Activated B cell treated with CpG ODN at 0.5 μM for 24 hours (primary cell): Measurements from ENCODE around the gene SNTA1. TPM values are rescaled to one million over a fixed set of nuclear protein-coding genes. Genes with fewer than 3 reads are reported as not detected.

Source experiments
- ATAC-seq: fragments of 200-7000 bp; cut with Tn5 transposase; one replicate; pipeline ENCODE4 v1.10.0; 2021; ENCODE audit warnings: low read depth, mild to moderate bottlenecking, moderate library complexity
- CTCF ChIA-PET: fragments of 350-600 bp; sonication (Branson Sonifier 250); formaldehyde crosslinking; loops from one replicate; lab custom pipeline; 2021; ENCODE audit warnings: antibody characterized with exemption; lab: Charles Lee
- POLR2A ChIA-PET: fragments of 350-600 bp; sonication (Branson Sonifier 250); formaldehyde crosslinking; loops from one replicate; lab custom pipeline; 2021; ENCODE audit warnings: antibody characterized with exemption; lab: Charles Lee
- DNase-seq: peaks from one replicate; pipeline ENCODE4 v3.0.0; 2022
- H3K27ac Mint-ChIP-seq: one replicate; pipeline ENCODE4 v1.8.0; 2020; ENCODE audit warnings: mixed read lengths
- H3K27me3 Mint-ChIP-seq: one replicate; pipeline ENCODE4 v1.8.0; 2021; ENCODE audit warnings: mixed read lengths
- H3K36me3 Mint-ChIP-seq: one replicate; pipeline ENCODE4 v1.8.0; 2021; ENCODE audit warnings: low read depth, mixed read lengths
- H3K4me1 Mint-ChIP-seq: one replicate; pipeline ENCODE4 v1.8.0; 2021; ENCODE audit warnings: mixed read lengths
- H3K4me3 Mint-ChIP-seq: one replicate; pipeline ENCODE4 v1.8.0; 2020; ENCODE audit warnings: mild to moderate bottlenecking, mixed read lengths
- H3K9me3 Mint-ChIP-seq: one replicate; pipeline ENCODE4 v1.8.0; 2020; ENCODE audit warnings: mixed read lengths
- intact Hi-C: fragments of 100-400 bp; cut with micrococcal nuclease; formaldehyde crosslinking; loops from one replicate; pipeline ENCODE4 v1.15.1; 2024
- total RNA-seq: library from RNA; stranded (reverse); gene quantifications from 2 replicates; pipeline ENCODE4 v1.2.3, GENCODE V29; 2022
- TF ChIP-seq, protein P1 (sequence below): fragments of 200-600 bp; IDR thresholded peaks from one replicate; pipeline ENCODE4 v1.8.0; 2022; ENCODE audit warnings: antibody characterized with exemption, mild to moderate bottlenecking

The SNTA1 gene
- total RNA-seq, 1 donor from 2014 or later = 2.0 TPM

DNA sequence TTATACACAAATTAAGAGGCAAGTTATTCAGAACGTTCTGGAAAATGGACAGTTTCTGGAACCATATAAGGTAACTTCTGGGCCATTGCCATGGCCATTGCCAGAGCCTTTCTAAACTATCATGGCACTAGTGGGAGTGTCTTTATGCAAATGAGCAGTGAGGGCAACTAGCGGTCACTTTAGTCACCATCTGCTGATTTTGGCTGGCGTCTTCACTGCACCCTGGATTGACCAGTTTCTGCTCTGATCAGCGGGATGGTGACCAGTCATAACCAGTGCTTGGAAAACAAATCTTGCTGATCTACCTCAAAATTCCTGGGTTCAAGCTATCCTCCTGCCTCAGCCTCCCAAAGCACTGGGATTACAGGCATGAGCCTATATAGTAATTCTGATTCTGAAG, 7.3 kb upstream of the SNTA1 start:
- Mint-ChIP-seq H3K9me3 (no peaks in the 10 kb centered on the region), H3K27ac (no peak overlapping the region), H3K4me1 (peaks cover 3% of the 10 kb centered on the region), H3K4me3 (no peak overlapping the region), H3K36me3 (no peaks in the 10 kb centered on the region), H3K27me3 (no peaks in the 10 kb centered on the region)
- TF ChIP-seq, protein P1, sequence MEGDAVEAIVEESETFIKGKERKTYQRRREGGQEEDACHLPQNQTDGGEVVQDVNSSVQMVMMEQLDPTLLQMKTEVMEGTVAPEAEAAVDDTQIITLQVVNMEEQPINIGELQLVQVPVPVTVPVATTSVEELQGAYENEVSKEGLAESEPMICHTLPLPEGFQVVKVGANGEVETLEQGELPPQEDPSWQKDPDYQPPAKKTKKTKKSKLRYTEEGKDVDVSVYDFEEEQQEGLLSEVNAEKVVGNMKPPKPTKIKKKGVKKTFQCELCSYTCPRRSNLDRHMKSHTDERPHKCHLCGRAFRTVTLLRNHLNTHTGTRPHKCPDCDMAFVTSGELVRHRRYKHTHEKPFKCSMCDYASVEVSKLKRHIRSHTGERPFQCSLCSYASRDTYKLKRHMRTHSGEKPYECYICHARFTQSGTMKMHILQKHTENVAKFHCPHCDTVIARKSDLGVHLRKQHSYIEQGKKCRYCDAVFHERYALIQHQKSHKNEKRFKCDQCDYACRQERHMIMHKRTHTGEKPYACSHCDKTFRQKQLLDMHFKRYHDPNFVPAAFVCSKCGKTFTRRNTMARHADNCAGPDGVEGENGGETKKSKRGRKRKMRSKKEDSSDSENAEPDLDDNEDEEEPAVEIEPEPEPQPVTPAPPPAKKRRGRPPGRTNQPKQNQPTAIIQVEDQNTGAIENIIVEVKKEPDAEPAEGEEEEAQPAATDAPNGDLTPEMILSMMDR = no peak
- ChIA-PET POLR2A (no interaction called here), CTCF (no interaction called here)
- ATAC-seq = no peak
- intact Hi-C loops = no loop called here
- no peak for DNase-seq

DNA sequence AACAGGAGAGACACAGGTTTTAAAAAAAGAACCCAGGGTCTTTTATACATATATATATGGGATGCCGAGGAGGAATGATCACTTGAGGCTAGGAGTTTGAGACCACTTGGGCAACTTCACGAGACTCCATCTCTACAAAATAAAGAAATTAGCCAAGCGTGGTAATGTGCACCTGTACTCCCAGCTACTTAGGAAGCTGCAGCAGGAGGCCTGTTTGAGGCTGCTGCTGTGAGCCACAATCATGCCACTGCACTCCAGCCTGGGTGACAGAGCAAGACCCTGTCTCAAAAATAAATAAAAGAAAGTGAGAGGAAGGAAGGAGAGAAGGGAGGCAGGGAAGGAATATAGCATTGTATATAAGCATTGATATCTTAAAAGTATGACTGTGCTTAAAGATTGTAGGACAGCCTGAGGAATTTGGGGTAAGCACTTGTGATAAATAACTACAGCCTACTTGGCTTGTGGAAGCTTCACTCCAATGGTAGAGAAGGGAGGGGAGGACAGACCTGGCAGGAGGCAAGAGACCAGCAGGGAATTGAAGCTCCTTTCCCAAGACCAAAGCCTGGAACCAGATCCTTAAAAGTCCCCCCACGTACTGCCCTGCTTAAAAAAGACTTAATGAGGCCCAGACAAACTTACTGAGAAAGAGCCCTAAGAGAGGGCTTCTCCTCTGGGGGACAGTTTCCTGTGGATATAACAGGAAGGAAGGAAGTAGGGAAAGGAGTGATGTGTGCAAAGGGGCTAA, 2.5 kb upstream of the SNTA1 start:
- ChIA-PET CTCF (no interaction called here), POLR2A (no interaction called here)
- no peak overlapping the region for H3K27ac Mint-ChIP-seq
- H3K4me1 Mint-ChIP-seq = peaks cover 29% of the 10 kb centered on the region
- TF ChIP-seq, protein P1 = no peak
- H3K27me3 Mint-ChIP-seq = no peaks in the 10 kb centered on the region
- no peak overlapping the region for H3K4me3 Mint-ChIP-seq
- H3K9me3 Mint-ChIP-seq = no peaks in the 10 kb centered on the region
- ATAC-seq (no peak), DNase-seq (no peak)
- H3K36me3 Mint-ChIP-seq = peaks cover 3% of the 10 kb centered on the region
- intact Hi-C loops = loop anchor here (1.0 to 10.0 kb wide), 3 partner anchors 52 to 365 kb away; partner anchors contain the start of gene CHMP4B

DNA sequence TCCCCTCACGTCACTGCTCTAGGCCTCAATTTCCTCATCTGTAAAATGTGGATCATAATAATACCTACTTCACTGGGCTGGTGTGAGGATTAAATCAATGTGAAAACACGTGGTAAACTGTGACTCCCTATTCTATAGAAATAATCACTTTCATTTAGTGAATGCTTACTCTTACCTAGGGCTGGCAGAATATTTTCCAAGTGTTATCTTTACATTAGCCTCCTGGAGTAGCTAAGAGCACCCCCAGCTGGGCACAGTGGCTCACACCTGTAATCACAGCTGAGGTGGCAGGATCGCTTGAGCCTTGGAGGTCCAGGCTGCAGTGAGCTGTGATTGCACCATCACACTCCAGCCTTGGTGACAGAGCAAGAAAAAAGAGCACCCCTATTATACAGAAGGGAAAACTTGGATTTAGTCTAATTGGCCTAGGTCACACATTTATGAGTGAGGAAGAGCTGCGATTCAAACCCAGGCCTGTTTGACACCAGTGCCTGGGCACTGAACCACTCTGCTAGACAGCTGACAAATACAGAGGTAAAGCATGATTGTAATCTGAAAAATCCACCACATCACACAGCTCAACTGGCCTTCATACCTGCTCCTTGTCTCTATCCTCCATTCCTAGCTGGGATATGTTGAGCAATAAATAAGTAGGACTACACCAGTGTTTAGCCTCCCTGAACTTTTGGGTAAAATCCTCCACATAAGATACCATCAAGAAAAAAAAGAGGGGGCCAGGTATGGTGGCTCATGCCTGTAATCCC, 1.4 kb upstream of the SNTA1 start:
- Mint-ChIP-seq H3K4me1 (peaks cover 29% of the 10 kb centered on the region), H3K4me3 (peak overlapping the region; percentile 89), H3K27ac (peak overlapping the region; percentile 83), H3K36me3 (peaks cover 3% of the 10 kb centered on the region), H3K27me3 (no peaks in the 10 kb centered on the region), H3K9me3 (no peaks in the 10 kb centered on the region)
- intact Hi-C loops = loop anchor here (1.0 to 10.0 kb wide), 6 partner anchors 36 to 667 kb away; partner anchors contain the start of genes ACTL10, CHMP4B and EIF2S2
- ChIA-PET CTCF (interaction anchor here (0.6 to 1.3 kb wide), 4 partner anchors 9 to 222 kb away, joined by 3 to 5 read pairs (median 4); partner anchors contain the start of gene ACTL10), POLR2A (interaction anchor here (0.6 to 3.0 kb wide), 9 partner anchors 16 to 667 kb away, joined by 3 to 37 read pairs (median 7); partner anchors contain the start of genes ACTL10, CBFA2T2, CDK5RAP1 and EIF2S2)
- ATAC-seq (no peak), DNase-seq (no peak)
- TF ChIP-seq, protein P1 = no peak

DNA sequence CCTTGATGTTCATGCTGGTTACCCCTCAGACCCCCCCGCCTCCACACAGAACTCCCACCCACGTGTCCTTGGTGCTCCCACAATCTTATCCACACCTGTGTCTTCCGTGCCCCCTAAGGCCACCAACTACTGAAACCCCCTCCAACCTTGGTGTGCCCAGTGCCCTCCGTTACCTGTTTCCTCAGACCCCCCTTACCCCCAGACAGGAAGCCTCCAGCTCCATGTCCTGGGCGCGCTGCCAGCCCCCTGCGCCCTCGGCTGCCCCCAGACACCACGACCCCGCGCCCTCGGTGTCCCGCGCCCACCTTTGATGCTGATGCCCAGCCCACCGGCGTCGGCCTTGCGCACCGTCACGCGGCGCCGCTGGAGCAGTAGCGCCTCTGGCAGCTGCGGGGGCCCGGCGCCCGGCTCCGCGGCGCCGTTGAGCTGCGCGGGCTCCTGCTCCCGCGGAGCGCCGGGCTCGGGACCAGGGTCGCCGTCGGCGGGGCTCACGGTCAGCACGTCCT, 504 bp downstream of the SNTA1 start:
- intact Hi-C loops = loop anchor here (1.0 to 10.0 kb wide), 5 partner anchors 42 to 669 kb away; partner anchors contain the start of genes CDK5RAP1, EIF2S2 and RALY
- ATAC-seq (peak; percentile 11), DNase-seq (no peak)
- Mint-ChIP-seq H3K36me3 (peaks cover 3% of the 10 kb centered on the region), H3K27me3 (no peaks in the 10 kb centered on the region), H3K4me3 (peak overlapping the region; percentile 79), H3K27ac (no peak overlapping the region), H3K9me3 (no peaks in the 10 kb centered on the region), H3K4me1 (peaks cover 29% of the 10 kb centered on the region)
- TF ChIP-seq, protein P1 = no peak
- ChIA-PET CTCF (no interaction called here), POLR2A (interaction anchor here (0.6 to 3.0 kb wide), 9 partner anchors 11 to 669 kb away, joined by 3 to 37 read pairs (median 5); partner anchors contain the start of genes ACTL10, CBFA2T2, CDK5RAP1 and EIF2S2)
